B cell (primary cell): ENCODE measurements around the gene DKKL1.

ENCODE experiments used
- CTCF ChIP-seq: fragments of 200-600 bp; IDR thresholded peaks from one replicate; pipeline ENCODE4 v1.8.0; 2022; ENCODE audit warnings: antibody characterized with exemption, mild to moderate bottlenecking
- EZH2 ChIP-seq: IDR thresholded peaks from 2 replicates; pipeline ENCODE4 v1.6.1; 2012; ENCODE audit warnings: borderline replicate concordance, low read depth, mild to moderate bottlenecking, moderate library complexity, low read length; ENCODE audit not compliant: insufficient read depth, poor library complexity, severe bottlenecking

GRCh38 chr19:49348305-49349189 lies 15.1 kb upstream of the DKKL1 start:
- TF ChIP-seq CTCF, result no peak
- TF ChIP-seq EZH2, result no peak
